Measurements from ENCODE around the gene UNC5B. TPM values are rescaled to one million over a fixed set of nuclear protein-coding genes. Genes with fewer than 3 reads are reported as not detected.
A peak's percentile ranks its signal among the peaks of the same experiment; 100 is the strongest.

UNC5B gene
- total RNA-seq, 1 experiment from 2014 or later, result 0.25 TPM

- DNase-seq (ENCODE audit: low read depth), result no peak
Measured at GRCh38 chr10:71299071-71299785, 86.9 kb downstream of the UNC5B start.

GRCh38 chr10:71300555-71301370, 88.4 kb downstream of the UNC5B start:
- no peak for DNase-seq (ENCODE audit: low read depth)

DNA sequence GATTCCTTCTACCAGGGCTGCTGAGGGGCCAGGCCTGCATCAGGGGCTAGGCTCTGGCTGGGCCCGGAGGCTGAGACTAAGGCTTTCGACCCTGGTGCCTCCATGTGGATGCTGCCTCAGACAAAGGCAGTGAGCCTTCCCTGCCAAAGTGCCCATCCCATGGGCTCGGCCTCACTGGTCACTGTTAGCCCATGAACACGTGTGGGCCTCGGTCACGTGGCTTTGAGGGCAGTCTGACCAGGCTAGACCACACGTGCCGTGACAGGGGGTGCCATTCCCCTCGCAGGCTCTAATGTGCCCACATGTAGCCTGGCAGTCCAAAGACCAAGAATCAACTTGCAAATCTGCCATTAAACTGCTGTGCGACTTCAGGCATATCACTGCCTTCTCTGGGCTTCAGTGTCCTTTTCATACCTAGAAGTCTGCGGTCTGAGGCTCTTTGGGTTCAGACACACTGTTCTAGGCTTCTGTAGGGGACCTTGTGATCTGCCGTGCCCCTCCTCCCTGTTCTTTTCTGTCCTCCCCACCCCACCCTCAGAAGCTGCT, 89.1 kb downstream of the UNC5B start:
- DNase-seq (ENCODE audit: low read depth), result no peak

- DNase-seq (ENCODE audit: low read depth), result no peak
Measured at GRCh38 chr10:71302451-71302850, 90.1 kb downstream of the UNC5B start.

GRCh38 chr10:71302874-71303568, 90.7 kb downstream of the UNC5B start:
- DNase-seq (ENCODE audit: low read depth), result peak; percentile 58

- DNase-seq (ENCODE audit: low read depth), result no peak
Measured at GRCh38 chr10:71303569-71303907, 91.2 kb downstream of the UNC5B start.

DNA sequence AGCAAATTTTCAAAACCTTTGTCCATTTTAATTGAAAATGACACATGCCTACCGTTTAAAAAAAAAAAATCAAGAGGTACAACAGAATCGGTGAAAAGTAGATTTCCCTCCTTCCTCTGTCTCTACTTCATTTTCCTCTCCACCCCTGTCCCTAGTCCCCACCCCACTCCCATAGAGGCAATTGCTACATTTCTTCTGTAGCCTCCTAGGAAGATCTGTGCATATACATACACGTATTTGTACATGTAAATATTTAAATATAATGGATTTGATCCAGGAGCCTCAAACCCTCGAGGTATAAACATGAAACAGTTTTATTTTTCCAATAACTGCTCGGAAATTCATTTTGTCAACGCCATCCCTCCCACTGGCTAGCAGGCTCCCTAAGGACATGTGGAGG, 92.5 kb downstream of the UNC5B start:
- no peak for DNase-seq (ENCODE audit: low read depth)

- no peak for DNase-seq (ENCODE audit: low read depth)
Measured at GRCh38 chr10:71306979-71307378, 94.6 kb downstream of the UNC5B start.

- DNase-seq (ENCODE audit: low read depth), result no peak
Measured at GRCh38 chr10:71307469-71308085, 95.2 kb downstream of the UNC5B start.

- DNase-seq (ENCODE audit: low read depth), result no peak
Measured at GRCh38 chr10:71308244-71308643, 95.9 kb downstream of the UNC5B start.

DNA sequence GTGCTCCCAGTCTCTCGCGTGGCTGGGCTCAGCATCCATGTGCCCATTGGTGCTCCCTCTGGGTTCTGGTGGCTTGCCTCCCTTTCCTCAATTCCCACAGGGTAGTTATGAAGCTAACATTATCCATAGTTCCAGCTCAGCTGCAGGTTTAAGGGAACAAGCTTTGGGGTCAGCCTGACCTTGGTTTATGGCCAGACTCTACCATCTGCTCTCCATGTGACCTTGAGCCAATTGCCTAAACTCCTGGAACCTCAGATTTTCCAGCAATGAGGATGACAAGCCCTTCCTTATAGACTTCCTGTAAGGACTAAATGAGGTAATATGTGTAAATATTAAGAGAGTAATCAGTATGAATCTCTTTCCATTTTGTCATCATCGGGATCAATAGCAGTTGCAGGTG, 96.6 kb downstream of the UNC5B start:
- DNase-seq (ENCODE audit: low read depth), result no peak

DNA sequence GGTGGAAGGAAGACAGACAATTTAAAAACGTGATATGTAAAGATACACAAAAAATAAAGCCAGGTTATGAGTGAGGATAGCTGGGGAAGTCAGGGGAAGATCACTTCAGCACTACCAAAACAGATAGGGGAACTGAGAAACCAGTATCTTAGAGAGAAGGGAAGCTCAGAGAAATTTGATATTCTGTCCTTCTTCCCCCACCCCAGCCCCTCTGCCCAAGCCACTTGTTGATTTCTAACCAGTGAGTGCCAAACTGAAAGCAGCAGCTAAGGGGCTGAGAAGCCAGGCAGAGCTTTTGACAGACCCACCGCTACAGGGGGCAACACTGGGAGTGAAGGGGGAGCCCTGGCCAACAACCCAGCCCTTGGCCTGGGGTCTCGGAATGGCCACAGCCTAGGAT, 97.5 kb downstream of the UNC5B start:
- DNase-seq (ENCODE audit: low read depth), result no peak

GRCh38 chr10:71312220-71312619, 99.8 kb downstream of the UNC5B start:
- DNase-seq (ENCODE audit: low read depth), result no peak

DNA sequence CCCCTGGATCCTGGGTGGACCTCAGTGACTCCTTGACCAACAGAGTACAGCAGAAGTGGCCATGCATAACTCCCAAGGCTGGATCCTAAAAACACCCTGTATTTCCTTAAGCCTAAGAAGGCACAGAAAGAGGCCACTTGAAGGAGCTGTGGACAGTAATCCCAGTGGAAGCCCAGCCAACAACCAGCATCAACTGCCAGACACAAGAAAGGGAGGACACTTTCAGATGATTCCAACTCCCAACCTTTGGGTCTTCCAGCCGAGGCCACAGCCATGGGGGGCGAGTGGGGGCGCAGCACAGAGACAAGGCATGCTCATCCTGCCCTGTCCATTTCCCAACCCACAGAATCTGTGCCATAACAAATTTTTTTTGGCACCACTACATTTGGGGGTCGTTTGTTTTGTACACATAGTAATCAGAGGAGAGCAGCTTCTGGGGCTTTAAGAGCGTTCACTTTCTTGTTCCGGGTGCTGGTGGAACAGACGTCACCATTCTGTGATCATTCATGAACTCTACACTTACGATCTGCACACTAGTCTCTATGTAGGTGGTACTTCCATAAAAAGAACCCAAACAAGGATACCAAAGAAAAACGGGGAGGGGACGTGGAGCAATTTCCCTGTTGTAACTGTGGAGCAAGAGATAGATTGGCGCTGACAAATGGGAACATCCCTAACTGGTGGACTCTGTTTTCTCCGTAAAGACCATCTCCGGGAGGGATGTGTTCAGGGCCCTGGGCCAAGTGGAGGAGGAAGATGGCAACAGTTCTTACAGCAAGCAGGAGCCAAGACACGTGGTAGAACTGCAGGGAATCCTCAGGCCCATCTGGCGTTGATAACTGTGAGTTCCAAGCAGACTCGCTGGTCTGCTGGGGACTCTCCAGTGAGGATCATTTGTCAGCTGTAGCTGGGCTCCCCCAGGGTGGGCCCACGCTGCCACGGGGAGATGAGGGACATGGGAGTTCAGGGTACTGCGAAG, 100.7 kb downstream of the UNC5B start:
- DNase-seq (ENCODE audit: low read depth), result no peak

DNA sequence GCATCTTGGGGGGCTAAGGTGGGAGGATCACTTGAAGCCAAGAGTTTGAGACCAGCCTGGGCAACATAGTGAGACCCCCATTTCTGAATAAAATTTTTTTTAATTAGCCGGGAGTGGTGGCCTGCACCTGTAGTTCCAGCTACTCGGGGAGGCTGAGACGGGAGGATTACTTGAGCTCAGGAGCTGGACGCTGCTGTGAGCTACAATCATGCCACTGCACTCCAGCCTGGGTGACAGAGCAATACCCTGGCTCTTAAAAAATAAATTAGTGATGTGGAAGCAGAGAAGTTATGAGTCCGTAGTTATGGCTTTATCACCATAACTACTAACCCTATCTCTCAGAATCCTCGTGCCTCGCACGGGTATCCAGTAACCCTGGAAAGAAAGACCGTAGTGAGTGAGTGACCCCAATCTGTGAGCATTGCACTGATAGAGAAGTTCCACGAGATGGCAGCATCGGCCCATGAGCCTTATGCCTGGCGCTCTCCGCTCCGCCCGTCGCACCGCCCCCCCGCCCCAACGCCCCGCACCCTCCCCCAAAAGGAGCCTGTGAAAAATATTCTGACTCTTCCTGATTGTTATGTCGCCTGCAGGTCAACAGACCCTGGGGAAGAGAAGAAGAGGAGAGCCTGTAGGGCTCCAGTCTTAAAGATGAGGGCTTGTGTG, 101.8 kb downstream of the UNC5B start:
- DNase-seq (ENCODE audit: low read depth), result no peak

DNA sequence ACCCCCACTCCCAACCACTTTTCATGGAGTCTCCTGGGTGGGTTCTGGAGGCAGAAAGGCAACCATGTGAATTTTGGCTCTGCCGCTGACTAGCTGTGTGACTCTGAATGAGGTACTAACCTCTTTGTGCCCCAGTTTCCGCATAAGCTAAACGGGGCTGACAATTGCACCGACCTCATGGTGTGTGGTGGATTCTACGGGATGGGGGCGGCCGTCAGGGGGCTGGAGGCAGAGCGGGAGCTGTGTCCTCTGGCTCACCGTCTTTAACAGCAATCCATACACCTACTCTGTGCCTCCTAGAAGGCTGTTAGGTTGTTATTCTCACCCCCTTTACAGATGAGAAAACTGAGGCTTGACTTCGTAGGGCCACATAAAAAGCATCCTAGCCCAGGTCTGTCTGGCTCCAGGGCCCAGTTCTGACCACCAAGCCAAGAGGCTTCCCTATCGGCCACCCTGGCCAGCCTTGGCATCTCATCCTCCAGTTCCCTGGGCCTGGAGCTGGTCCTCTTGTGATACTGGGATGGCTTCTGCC, 102.4 kb downstream of the UNC5B start:
- no peak for DNase-seq (ENCODE audit: low read depth)

DNA sequence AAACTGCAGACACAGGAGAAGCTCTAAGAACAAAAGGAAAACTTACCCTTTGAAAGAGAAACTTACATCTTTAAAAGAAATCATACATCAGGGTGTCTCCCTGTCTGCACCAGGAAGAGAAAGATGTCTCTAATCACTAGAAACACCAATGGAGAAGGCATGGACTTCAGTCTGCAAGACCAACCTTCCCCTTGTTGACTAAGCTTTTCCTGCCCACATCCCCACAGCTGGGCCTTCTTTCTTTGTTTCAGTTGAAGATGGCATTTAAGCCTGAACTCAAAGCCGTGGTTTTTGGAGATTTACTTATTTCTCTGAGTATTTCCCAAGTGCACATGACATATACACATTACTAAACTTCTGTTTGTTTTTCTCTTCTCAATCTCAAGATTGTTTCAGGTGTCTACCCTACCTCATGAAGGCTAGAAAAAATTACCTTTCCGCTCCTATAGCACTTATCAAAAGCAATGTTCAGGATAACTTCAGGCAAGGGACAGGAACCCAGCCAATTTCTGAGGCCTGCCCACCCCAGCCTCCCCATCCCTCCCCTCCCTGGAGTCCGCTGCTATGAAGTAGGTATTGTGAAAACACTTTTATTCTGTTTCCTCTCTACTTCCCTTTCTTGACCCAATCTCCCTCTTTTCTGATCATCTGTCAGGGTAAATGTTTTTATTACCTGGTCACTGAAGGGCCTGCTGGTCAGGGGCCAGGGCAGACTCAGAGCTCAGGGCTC, 103.9 kb downstream of the UNC5B start:
- DNase-seq (ENCODE audit: low read depth), result no peak

- DNase-seq (ENCODE audit: low read depth), result no peak
Measured at GRCh38 chr10:71316786-71317160, 104.4 kb downstream of the UNC5B start.

GRCh38 chr10:71317739-71318138, 105.4 kb downstream of the UNC5B start:
- no peak for DNase-seq (ENCODE audit: low read depth)
